Right lobe of liver (tissue), 4 donors: ENCODE measurements around the gene SALL1.

ENCODE experiments used
- POLR2A ChIP-seq: fragments of 450-650 bp; IDR thresholded peaks from one replicate; pipeline ENCODE4 v1.6.1; 2017; ENCODE audit warnings: antibody characterized with exemption, mild to moderate bottlenecking
- TF ChIP-seq, protein P1 (sequence below), 4 donors: fragments of 200-600 bp in 3 of 4; fragments of 450-650 bp in 1 of 4; IDR thresholded peaks; one replicate each; pipeline versions ENCODE4 v1.5.1 to v1.8.0; 2016 to 2022; ENCODE audit warnings: antibody characterized with exemption in 4 of 4, mild to moderate bottlenecking in 2 of 4
- donor health status: DM: no; HTN: no; CAD: no.
- donor health status: DM: no; HTN: no; CAD: no.
- donor health status: DM: no; HTN: yes; CAD: no.

DNA sequence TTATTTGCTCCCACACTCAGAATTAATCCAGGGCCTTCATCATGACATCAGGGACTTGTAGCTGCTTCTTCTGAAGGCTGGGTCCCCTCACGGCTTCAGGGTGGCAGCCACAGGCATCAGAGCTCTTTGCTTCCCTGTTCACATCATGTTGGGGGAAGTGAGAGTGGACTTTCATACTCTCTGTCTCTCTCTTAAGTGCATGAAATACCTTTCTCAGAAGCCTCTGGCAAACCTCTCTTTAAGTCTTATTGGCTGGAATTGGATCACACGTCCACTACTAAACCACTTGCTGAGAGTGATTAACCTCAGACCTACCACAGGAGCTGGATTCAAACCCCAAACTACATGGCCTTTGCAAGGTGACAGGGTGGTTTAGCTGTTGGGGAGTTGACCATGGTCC lies 17.7 kb upstream of the SALL1 start:
- TF ChIP-seq, protein P1, sequence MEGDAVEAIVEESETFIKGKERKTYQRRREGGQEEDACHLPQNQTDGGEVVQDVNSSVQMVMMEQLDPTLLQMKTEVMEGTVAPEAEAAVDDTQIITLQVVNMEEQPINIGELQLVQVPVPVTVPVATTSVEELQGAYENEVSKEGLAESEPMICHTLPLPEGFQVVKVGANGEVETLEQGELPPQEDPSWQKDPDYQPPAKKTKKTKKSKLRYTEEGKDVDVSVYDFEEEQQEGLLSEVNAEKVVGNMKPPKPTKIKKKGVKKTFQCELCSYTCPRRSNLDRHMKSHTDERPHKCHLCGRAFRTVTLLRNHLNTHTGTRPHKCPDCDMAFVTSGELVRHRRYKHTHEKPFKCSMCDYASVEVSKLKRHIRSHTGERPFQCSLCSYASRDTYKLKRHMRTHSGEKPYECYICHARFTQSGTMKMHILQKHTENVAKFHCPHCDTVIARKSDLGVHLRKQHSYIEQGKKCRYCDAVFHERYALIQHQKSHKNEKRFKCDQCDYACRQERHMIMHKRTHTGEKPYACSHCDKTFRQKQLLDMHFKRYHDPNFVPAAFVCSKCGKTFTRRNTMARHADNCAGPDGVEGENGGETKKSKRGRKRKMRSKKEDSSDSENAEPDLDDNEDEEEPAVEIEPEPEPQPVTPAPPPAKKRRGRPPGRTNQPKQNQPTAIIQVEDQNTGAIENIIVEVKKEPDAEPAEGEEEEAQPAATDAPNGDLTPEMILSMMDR (IDR thresholded peaks at IDR 0.05): no peak
- no peak for TF ChIP-seq POLR2A
